ENCODE results near the gene GNAI1. TPM values are rescaled to one million over a fixed set of nuclear protein-coding genes. Genes with fewer than 3 reads are reported as not detected.

Gene GNAI1
- total RNA-seq, 2 experiments from 2014 or later = 1.6 to 2.0 TPM

GRCh38 chr7:80124526-80125264 lies 9.9 kb upstream of the GNAI1 start:
- peaks cover 4% of the 10 kb centered on the region for H3K4me1 Mint-ChIP-seq
- DNase-seq = no peak
- H3K9me3 Mint-ChIP-seq = no peaks in the 10 kb centered on the region
- H3K27ac Mint-ChIP-seq = no peak overlapping the region
- H3K4me3 Mint-ChIP-seq = no peak overlapping the region
- peaks cover 28% of the 10 kb centered on the region for H3K27me3 Mint-ChIP-seq
- no peaks in the 10 kb centered on the region for H3K36me3 Mint-ChIP-seq

- H3K27me3 Mint-ChIP-seq = peaks cover 31% of the 10 kb centered on the region
- no peaks in the 10 kb centered on the region for H3K36me3 Mint-ChIP-seq
- peaks cover 4% of the 10 kb centered on the region for H3K4me1 Mint-ChIP-seq
- H3K9me3 Mint-ChIP-seq = no peaks in the 10 kb centered on the region
- DNase-seq = no peak
- H3K4me3 Mint-ChIP-seq = no peak overlapping the region
- H3K27ac Mint-ChIP-seq = no peak overlapping the region
Measured at GRCh38 chr7:80127412-80128160, 7.0 kb upstream of the GNAI1 start.

- no peak for DNase-seq
- no peak overlapping the region for H3K4me3 Mint-ChIP-seq
- no peaks in the 10 kb centered on the region for H3K36me3 Mint-ChIP-seq
- H3K27me3 Mint-ChIP-seq = peaks cover 42% of the 10 kb centered on the region
- no peaks in the 10 kb centered on the region for H3K9me3 Mint-ChIP-seq
- H3K27ac Mint-ChIP-seq = no peak overlapping the region
- peaks cover 9% of the 10 kb centered on the region for H3K4me1 Mint-ChIP-seq
Measured at GRCh38 chr7:80128918-80129317, 5.7 kb upstream of the GNAI1 start.

GRCh38 chr7:80129785-80130184 lies 4.8 kb upstream of the GNAI1 start:
- Mint-ChIP-seq H3K36me3 (no peaks in the 10 kb centered on the region), H3K9me3 (no peaks in the 10 kb centered on the region), H3K27me3 (peaks cover 40% of the 10 kb centered on the region), H3K4me3 (no peak overlapping the region), H3K4me1 (peaks cover 12% of the 10 kb centered on the region), H3K27ac (no peak overlapping the region)
- no peak for DNase-seq

GRCh38 chr7:80131675-80132435 lies 2.8 kb upstream of the GNAI1 start:
- DNase-seq = no peak
- H3K27me3 Mint-ChIP-seq = peaks cover 43% of the 10 kb centered on the region
- no peak overlapping the region for H3K27ac Mint-ChIP-seq
- H3K4me3 Mint-ChIP-seq = no peak overlapping the region
- H3K36me3 Mint-ChIP-seq = no peaks in the 10 kb centered on the region
- peaks cover 19% of the 10 kb centered on the region for H3K4me1 Mint-ChIP-seq
- H3K9me3 Mint-ChIP-seq = no peaks in the 10 kb centered on the region

- H3K36me3 Mint-ChIP-seq = no peaks in the 10 kb centered on the region
- no peak for DNase-seq
- H3K27me3 Mint-ChIP-seq = peaks cover 42% of the 10 kb centered on the region
- no peaks in the 10 kb centered on the region for H3K9me3 Mint-ChIP-seq
- peaks cover 21% of the 10 kb centered on the region for H3K4me1 Mint-ChIP-seq
- H3K27ac Mint-ChIP-seq = no peak overlapping the region
- no peak overlapping the region for H3K4me3 Mint-ChIP-seq
Measured at GRCh38 chr7:80132594-80132993, 2.0 kb upstream of the GNAI1 start.

- Mint-ChIP-seq H3K27me3 (peaks cover 45% of the 10 kb centered on the region), H3K36me3 (no peaks in the 10 kb centered on the region), H3K4me1 (peaks cover 21% of the 10 kb centered on the region), H3K27ac (no peak overlapping the region), H3K4me3 (peak overlapping the region; percentile 74), H3K9me3 (no peaks in the 10 kb centered on the region)
- DNase-seq = no peak
Measured at GRCh38 chr7:80133361-80134114, 1.1 kb upstream of the GNAI1 start.

GRCh38 chr7:80134115-80134535 lies 506 bp upstream of the GNAI1 start:
- Mint-ChIP-seq H3K4me3 (peak overlapping the region; percentile 74), H3K27ac (no peak overlapping the region), H3K36me3 (no peaks in the 10 kb centered on the region), H3K9me3 (no peaks in the 10 kb centered on the region), H3K27me3 (peaks cover 51% of the 10 kb centered on the region), H3K4me1 (peaks cover 24% of the 10 kb centered on the region)
- DNase-seq = no peak

- Mint-ChIP-seq H3K4me1 (peaks cover 26% of the 10 kb centered on the region), H3K27me3 (peaks cover 59% of the 10 kb centered on the region), H3K27ac (peak overlapping the region; percentile 75), H3K36me3 (no peaks in the 10 kb centered on the region), H3K4me3 (peak overlapping the region; percentile 76), H3K9me3 (no peaks in the 10 kb centered on the region)
- peak; percentile 46 for DNase-seq
Measured at GRCh38 chr7:80135309-80136104, 876 bp downstream of the GNAI1 start.

GRCh38 chr7:80136261-80137055 lies 1.8 kb downstream of the GNAI1 start:
- peaks cover 26% of the 10 kb centered on the region for H3K4me1 Mint-ChIP-seq
- H3K9me3 Mint-ChIP-seq = no peaks in the 10 kb centered on the region
- DNase-seq = no peak
- H3K4me3 Mint-ChIP-seq = peak overlapping the region; percentile 76
- H3K27me3 Mint-ChIP-seq = peaks cover 64% of the 10 kb centered on the region
- H3K36me3 Mint-ChIP-seq = no peaks in the 10 kb centered on the region
- H3K27ac Mint-ChIP-seq = peak overlapping the region; percentile 59

- Mint-ChIP-seq H3K27ac (no peak overlapping the region), H3K36me3 (no peaks in the 10 kb centered on the region), H3K4me3 (no peak overlapping the region), H3K27me3 (peaks cover 68% of the 10 kb centered on the region), H3K9me3 (no peaks in the 10 kb centered on the region), H3K4me1 (peaks cover 26% of the 10 kb centered on the region)
- no peak for DNase-seq
Measured at GRCh38 chr7:80137410-80137809, 2.8 kb downstream of the GNAI1 start.

- no peak for DNase-seq
- no peak overlapping the region for H3K4me3 Mint-ChIP-seq
- no peaks in the 10 kb centered on the region for H3K36me3 Mint-ChIP-seq
- no peaks in the 10 kb centered on the region for H3K9me3 Mint-ChIP-seq
- no peak overlapping the region for H3K27ac Mint-ChIP-seq
- H3K4me1 Mint-ChIP-seq = peaks cover 19% of the 10 kb centered on the region
- H3K27me3 Mint-ChIP-seq = peaks cover 66% of the 10 kb centered on the region
Measured at GRCh38 chr7:80139236-80139635, 4.6 kb downstream of the GNAI1 start.

GRCh38 chr7:80140388-80140787 lies 5.8 kb downstream of the GNAI1 start:
- DNase-seq = no peak
- Mint-ChIP-seq H3K4me1 (peaks cover 17% of the 10 kb centered on the region), H3K27me3 (peaks cover 73% of the 10 kb centered on the region), H3K4me3 (no peak overlapping the region), H3K36me3 (no peaks in the 10 kb centered on the region), H3K9me3 (no peaks in the 10 kb centered on the region), H3K27ac (no peak overlapping the region)
